HG03025 (cell line): ENCODE results near the gene SLC1A4.
"Not testable (repeated sequence)": the region's sequence is repeated elsewhere in the genome, so short reads cannot be mapped to it uniquely, and the experiment has no call there.

Experiments used
- ATAC-seq: cut with Tn5 transposase; IDR thresholded peaks from one replicate; pipeline ENCODE4 v1.9.1; 2021; ENCODE audit warnings: mild to moderate bottlenecking, moderate library complexity; ENCODE audit not compliant: unreplicated experiment, low FRiP score

Gene SLC1A4

DNA sequence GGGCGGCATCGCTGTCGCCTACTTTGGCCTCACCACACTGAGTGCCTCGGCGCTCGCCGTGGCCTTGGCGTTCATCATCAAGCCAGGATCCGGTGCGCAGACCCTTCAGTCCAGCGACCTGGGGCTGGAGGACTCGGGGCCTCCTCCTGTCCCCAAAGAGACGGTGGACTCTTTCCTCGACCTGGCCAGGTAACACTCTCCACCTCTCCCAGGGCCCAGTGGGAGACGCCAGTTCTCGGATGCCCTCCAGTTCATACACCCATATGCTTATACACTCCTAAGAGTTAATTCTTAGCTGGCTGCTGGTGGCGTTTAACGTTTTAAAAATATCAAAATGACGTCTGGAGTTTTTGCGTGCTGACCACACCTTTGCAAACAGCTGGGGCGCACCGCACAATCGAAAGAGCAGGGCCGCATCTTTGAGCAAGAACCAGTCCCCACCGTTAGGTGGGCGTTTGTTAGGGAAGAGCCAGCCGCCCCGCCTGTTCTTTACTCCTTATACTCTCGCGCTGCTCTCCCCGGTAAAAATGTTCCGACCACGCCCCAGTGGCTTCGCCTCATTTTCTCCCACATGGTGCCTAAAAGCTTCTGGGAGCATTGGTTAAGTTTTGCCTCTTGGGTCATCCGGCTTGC lies 899 bp downstream of the SLC1A4 start:
- no peak for ATAC-seq

- ATAC-seq: no peak
Measured at GRCh38 chr2:64990876-64991275, 1.7 kb downstream of the SLC1A4 start.

DNA sequence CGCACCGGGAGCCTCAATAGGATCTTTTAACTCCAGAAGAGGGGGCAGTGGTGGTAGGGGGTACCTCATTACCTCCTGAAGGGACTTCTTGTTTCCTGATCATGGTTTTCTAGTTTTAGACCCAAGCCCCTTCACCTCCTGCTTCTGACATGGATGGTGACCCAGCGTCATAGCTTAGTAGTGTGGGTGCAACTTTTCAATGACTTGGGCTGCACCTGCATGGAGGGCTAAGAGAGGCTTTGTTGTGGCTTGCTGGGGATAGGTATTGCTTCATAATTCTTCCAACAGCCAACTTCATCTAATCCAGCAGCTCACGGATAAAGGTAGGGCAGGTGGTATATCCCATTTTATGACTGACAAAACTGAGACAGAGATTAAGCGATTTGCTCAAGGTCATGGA lies 3.0 kb downstream of the SLC1A4 start:
- no peak for ATAC-seq

DNA sequence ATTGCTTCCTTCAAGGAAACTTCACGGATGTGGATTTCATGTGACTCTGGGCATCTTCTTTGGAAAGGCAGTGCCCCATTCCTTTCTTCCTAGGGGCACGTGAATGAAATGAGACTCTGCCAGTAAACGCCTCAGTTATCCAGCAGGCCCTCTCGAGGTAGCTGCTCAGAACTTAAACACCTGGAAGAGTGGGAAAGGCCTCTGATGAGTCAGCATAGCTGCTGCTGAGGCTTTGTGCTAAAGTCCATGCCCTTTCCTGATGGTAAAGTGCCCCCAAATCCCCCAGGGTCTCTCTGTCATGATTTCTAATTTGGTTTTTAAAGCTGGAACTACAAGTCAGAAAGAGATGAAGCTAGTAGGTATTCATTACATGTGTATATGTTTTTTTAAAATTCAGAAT lies 3.8 kb downstream of the SLC1A4 start:
- no peak for ATAC-seq

GRCh38 chr2:64995041-64995440 lies 5.8 kb downstream of the SLC1A4 start:
- no peak for ATAC-seq

DNA sequence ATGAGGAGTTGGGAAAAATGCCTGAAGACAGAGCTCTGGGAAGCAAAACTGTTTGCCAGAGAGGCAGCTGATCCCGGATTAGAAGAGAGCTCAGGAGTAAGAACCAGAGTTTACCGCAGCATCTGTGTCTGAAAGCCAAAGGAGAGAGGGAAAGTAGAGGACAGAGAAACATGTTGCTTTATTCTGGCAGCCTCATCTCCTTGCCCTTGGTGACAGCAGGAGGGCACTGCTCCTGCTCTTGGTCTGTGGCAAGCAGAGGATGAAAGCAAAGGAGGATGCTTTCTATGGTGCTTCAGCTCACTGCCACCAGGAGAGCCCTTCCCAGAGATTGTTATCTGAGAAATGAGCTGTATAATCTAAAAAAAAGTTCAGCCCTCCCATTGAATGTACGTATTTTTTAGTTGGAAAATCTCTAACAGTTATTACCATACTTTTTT lies 7.7 kb downstream of the SLC1A4 start:
- no peak for ATAC-seq

DNA sequence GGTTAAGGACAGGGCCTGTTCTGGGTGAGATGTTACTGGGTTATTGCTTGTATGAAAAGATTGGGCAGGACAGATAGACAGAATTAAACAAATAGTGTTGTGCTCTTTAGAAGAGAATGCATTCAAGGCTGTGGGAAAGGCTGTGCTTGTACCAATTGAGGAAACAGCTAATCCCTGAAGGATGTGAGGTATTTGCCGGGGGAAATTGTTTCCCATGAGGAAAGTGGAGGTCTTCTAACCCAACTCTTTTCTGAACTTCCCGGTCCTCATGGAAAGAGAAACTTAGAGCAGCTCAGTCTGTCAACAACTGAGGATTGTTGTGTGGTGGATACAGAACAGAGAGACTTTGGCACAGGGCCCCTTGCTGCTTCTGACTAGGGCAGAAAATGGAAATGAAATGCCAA lies 9.5 kb downstream of the SLC1A4 start:
- no peak for ATAC-seq

- no peak for ATAC-seq
Measured at GRCh38 chr2:64999754-65000153, 10.6 kb downstream of the SLC1A4 start.

GRCh38 chr2:65000644-65001043 lies 11.4 kb downstream of the SLC1A4 start:
- no peak for ATAC-seq

GRCh38 chr2:65003037-65003436 lies 13.8 kb downstream of the SLC1A4 start:
- no peak for ATAC-seq

DNA sequence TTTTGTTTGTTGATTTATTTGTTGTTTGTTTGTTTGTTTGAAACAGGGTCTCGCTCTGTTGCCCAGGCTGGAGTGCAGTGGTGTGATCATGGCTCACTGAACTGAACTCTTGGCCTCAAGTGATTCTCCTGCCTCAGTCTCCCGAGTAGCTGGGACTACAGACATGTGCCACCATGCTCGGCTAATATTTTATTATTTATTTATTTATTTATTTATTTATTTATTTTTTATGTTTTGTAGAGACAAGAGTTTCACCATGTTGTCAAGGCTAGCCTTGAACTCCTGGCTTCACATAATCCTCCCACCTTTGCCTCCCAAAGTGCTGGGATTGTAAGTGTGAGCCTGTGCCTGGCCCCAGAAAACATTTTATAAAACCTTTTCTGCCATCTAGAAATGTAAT lies 15.0 kb downstream of the SLC1A4 start:
- ATAC-seq: not testable (repeated sequence)

GRCh38 chr2:65013776-65014175 lies 24.6 kb downstream of the SLC1A4 start:
- ATAC-seq: no peak

DNA sequence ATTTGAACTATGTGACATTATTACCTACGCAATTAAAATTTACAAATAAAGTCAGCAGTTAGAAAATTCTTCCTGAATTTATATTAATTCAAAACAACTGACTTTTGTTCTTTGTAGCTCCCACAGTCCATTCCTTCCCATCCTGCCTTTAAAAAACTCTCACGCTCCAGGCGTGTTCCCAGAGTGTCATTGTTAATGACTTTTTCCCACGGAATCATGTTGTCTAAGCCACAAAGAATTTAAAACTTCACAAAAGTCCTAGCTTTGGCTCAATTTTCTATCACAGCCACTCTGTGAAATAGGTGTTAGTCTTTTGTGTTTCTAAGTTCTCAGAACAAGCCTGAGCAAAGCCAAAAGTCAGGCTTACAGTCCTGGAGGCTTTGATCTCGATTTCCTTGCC lies 26.5 kb downstream of the SLC1A4 start:
- ATAC-seq: no peak

DNA sequence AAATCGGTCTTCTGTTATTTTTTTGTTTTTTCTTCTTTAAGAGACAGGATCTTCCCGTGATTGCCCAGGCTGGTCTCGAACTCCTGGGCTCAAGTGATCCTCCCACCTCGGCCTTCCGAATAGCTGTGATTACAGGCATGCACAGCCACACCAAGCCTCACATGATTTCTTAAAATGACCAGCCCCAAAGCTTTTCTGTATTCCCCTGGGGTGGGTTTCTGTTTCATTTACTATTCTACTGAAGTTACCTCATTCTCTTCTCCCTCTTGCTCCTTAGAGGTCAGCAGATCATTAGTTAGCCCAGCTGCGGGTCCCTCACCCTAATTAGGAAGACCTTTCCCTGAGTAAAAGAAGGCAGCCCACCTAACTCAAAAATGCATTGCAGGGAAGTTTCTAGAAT lies 27.6 kb downstream of the SLC1A4 start:
- ATAC-seq: no peak

DNA sequence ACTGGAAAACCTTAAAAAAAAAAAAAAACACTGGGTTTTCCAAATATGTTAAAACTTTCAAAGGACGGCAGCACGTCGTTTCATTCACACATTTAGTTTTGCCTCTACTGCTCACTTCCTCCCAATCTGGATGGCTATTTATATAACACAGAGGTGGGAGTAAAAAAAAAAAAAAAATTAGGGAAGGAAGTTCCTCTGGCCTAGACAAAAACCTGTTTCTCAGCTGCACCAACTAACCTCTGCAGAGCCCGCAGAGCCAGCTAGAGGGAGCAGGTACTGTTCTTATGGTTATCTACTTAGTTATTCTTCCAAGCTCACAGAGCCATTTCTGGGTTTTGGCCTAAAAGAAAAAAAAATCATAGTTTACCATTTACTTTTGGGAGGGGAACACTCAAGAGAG lies 28.1 kb downstream of the SLC1A4 start:
- ATAC-seq: no peak

- no peak for ATAC-seq
Measured at GRCh38 chr2:65018141-65018582, 29.0 kb downstream of the SLC1A4 start.

GRCh38 chr2:65019010-65019409 lies 29.8 kb downstream of the SLC1A4 start:
- no peak for ATAC-seq

GRCh38 chr2:65019675-65020195 lies 30.5 kb downstream of the SLC1A4 start:
- ATAC-seq: no peak

- ATAC-seq: not testable (repeated sequence)
Measured at GRCh38 chr2:65020251-65020650, 31.1 kb downstream of the SLC1A4 start.

DNA sequence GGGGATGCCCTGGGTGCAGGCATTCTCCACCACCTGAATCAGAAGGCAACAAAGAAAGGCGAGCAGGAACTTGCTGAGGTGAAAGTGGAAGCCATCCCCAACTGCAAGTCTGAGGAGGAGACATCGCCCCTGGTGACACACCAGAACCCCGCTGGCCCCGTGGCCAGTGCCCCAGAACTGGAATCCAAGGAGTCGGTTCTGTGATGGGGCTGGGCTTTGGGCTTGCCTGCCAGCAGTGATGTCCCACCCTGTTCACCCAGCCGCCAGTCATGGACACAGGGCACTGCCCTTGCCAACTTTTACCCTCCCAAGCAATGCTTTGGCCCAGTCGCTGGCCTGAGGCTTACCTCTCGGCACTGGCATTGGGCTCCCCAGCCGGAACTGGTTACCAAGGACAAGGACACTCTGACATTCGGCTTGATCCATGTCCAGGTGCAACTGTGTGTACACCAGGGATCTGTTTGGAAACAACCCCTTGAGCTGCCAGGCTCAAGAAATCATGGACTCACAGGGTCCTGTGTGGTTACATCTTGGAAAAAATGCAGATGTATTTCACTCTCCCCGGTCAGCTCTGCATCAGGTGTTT lies 31.8 kb downstream of the SLC1A4 start:
- no peak for ATAC-seq

GRCh38 chr2:65021709-65022108 lies 32.5 kb downstream of the SLC1A4 start:
- ATAC-seq: no peak

- no peak for ATAC-seq
Measured at GRCh38 chr2:65022189-65022588, 33.0 kb downstream of the SLC1A4 start.
